OCI-LY7 (cell line): ENCODE results near the gene GGA2. TPM values are rescaled to one million over a fixed set of nuclear protein-coding genes. Genes with fewer than 3 reads are reported as not detected.
A peak's percentile ranks its signal among the peaks of the same experiment; 100 is the strongest.

ENCODE experiments used
- BruUV-seq: library from RNA; stranded (reverse); fragments of 400-500 nt; replicated peaks from 2 replicates; lab custom pipeline; 2021; lab: Mats Ljungman, UMichigan
- CTCF ChIA-PET: fragments of 300-600 bp; sonication (Branson Sonifier 250); formaldehyde crosslinking; loops from one replicate; lab custom pipeline; 2022; ENCODE audit warnings: antibody characterized with exemption; ENCODE audit not compliant: unreplicated experiment; lab: Charles Lee
- POLR2A ChIA-PET: fragments of 300-600 bp; sonication (Branson Sonifier 250); formaldehyde crosslinking; loops from one replicate; lab custom pipeline; 2022; ENCODE audit warnings: antibody characterized with exemption; lab: Charles Lee
- DNase-seq: peaks from one replicate; pipeline ENCODE4 v3.0.0-alpha.2; 2015; ENCODE audit warnings: low spot score
- H2AFZ ChIP-seq: fragments of 200-600 bp; sonication (generic), shearing (Covaris generic); 2 replicates; pipeline ENCODE4 v1.6.1; 2014; ENCODE audit warnings: mild to moderate bottlenecking, antibody characterized with exemption, low read length, moderate library complexity
- H3K27ac ChIP-seq: fragments of 200-600 bp; sonication (generic); 2 replicates; pipeline ENCODE4 v1.5.1; 2014; ENCODE audit warnings: mixed run types, low read depth, mild to moderate bottlenecking, moderate library complexity, low read length, inconsistent platforms; ENCODE audit not compliant: poor library complexity, severe bottlenecking
- H3K36me3 ChIP-seq: fragments of 200-600 bp; sonication (generic); 2 replicates; pipeline ENCODE4 v1.6.1; 2014; ENCODE audit warnings: mild to moderate bottlenecking, antibody characterized with exemption, low read length, moderate library complexity, mixed read lengths; ENCODE audit not compliant: insufficient read depth
- H3K4me1 ChIP-seq: fragments of 200-600 bp; sonication (generic); 2 replicates; pipeline ENCODE4 v1.5.1; 2014; ENCODE audit warnings: mild to moderate bottlenecking, low read length; ENCODE audit not compliant: insufficient read depth, poor library complexity, severe bottlenecking
- H3K4me2 ChIP-seq: fragments of 200-600 bp; sonication (generic); 2 replicates; pipeline ENCODE4 v1.6.1; 2014; ENCODE audit warnings: mild to moderate bottlenecking, low read length
- H3K4me3 ChIP-seq: fragments of 200-600 bp; sonication (generic); 2 replicates; pipeline ENCODE4 v1.5.1; 2014; ENCODE audit warnings: mild to moderate bottlenecking, low read depth, low read length; ENCODE audit not compliant: poor library complexity, severe bottlenecking
- H3K79me2 ChIP-seq: fragments of 200-600 bp; sonication (generic); 2 replicates; pipeline ENCODE4 v1.6.1; 2016; ENCODE audit warnings: low read depth, mild to moderate bottlenecking, low read length, moderate library complexity, mixed read lengths; ENCODE audit not compliant: insufficient read depth
- H3K9me2 ChIP-seq: fragments of 200-600 bp; sonication (generic); 2 replicates; pipeline ENCODE4 v1.6.1; 2016; ENCODE audit warnings: mild to moderate bottlenecking, low read length, mixed read lengths; ENCODE audit not compliant: insufficient read depth
- H3K9me3 ChIP-seq: fragments of 200-600 bp; sonication (generic); 2 replicates; pipeline ENCODE4 v1.6.1; 2014; ENCODE audit warnings: mild to moderate bottlenecking, mixed run types, low read length, mixed read lengths
- H4K20me1 ChIP-seq: fragments of 200-600 bp; sonication (generic); 2 replicates; pipeline ENCODE4 v1.6.1; 2014; ENCODE audit warnings: mild to moderate bottlenecking, antibody characterized with exemption, low read length, moderate library complexity, mixed read lengths; ENCODE audit not compliant: insufficient read depth
- CTCF ChIP-seq: fragments of 200-600 bp; sonication (generic); conservative IDR thresholded peaks from 2 replicates; pipeline ENCODE4 v1.5.1; 2014; ENCODE audit warnings: mild to moderate bottlenecking, antibody characterized with exemption, low read length, moderate library complexity, mixed read lengths
- EZH2phosphoT487 ChIP-seq: fragments of 200-600 bp; sonication (generic); IDR thresholded peaks from 2 replicates; pipeline ENCODE4 v1.6.1; 2018; ENCODE audit warnings: low read depth, borderline replicate concordance, mild to moderate bottlenecking, mixed run types, antibody characterized with exemption, low read length, moderate library complexity, mixed read lengths
- intact Hi-C: fragments of 100-400 bp; cut with micrococcal nuclease; formaldehyde crosslinking; loops from one replicate; pipeline ENCODE4 v1.10.0; 2022; ENCODE audit not compliant: unreplicated experiment
- total RNA-seq, 2 experiments: library from RNA; depleted of rRNA in 1 of 2; stranded (reverse); fragments of >200 nt in 1 of 2; shearing (Covaris generic) in 1 of 2; gene quantifications; 2 replicates each; pipeline ENCODE4 v1.2.3, GENCODE V29; 2014 to 2022

GGA2 gene
- total RNA-seq, 2 experiments from 2014 or later = 213 to 580 TPM

GRCh38 chr16:23521965-23522364, 11.7 kb upstream of the GGA2 start:
- ChIA-PET POLR2A (interaction anchor here (0.6 to 2.7 kb wide), 5 partner anchors 11 to 394 kb away, joined by 3 to 13 read pairs (median 3); no protein-coding TSS in a partner anchor), CTCF (no interaction called here)
- Histone ChIP-seq H3K27ac (peak overlapping the region; percentile 100), H3K36me3 (peaks cover 68% of the 10 kb centered on the region), H3K9me2 (no peaks in the 10 kb centered on the region), H3K4me2 (peak overlapping the region; percentile 75), H3K79me2 (no peaks in the 10 kb centered on the region; the same call in 1 of the 2 replicates), H4K20me1 (no peaks in the 10 kb centered on the region), H3K4me1 (peaks cover 68% of the 10 kb centered on the region), H3K4me3 (no peak overlapping the region), H3K9me3 (peaks cover 13% of the 10 kb centered on the region; the same call in 1 of the 2 replicates), H2AFZ (no peak overlapping the region)
- intact Hi-C loops = no loop called here
- no peak for DNase-seq
- no TSS peak for BruUV-seq
- no peak for TF ChIP-seq CTCF
- no peak for TF ChIP-seq EZH2phosphoT487

- Histone ChIP-seq H3K4me1 (peaks cover 76% of the 10 kb centered on the region), H3K27ac (peak overlapping the region; percentile 100), H3K36me3 (peaks cover 64% of the 10 kb centered on the region), H3K9me2 (no peaks in the 10 kb centered on the region), H3K4me2 (peak overlapping the region; percentile 75), H2AFZ (peak overlapping the region; percentile 6; the same call in 1 of the 2 replicates), H3K4me3 (peak overlapping the region; percentile 53), H4K20me1 (no peaks in the 10 kb centered on the region), H3K79me2 (no peaks in the 10 kb centered on the region; the same call in 1 of the 2 replicates), H3K9me3 (peaks cover 13% of the 10 kb centered on the region; the same call in 1 of the 2 replicates)
- DNase-seq = no peak
- ChIA-PET CTCF (no interaction called here), POLR2A (interaction anchor here (0.5 to 2.7 kb wide), 11 partner anchors 8 to 393 kb away, joined by 3 to 13 read pairs (median 3); partner anchors contain the start of genes EARS2 and UBFD1)
- TF ChIP-seq EZH2phosphoT487 (no peak), CTCF (no peak)
- intact Hi-C loops = no loop called here
- no TSS peak for BruUV-seq
Observed at GRCh38 chr16:23521037-23521743, 10.9 kb upstream of the GGA2 start.
